Lung microvascular endothelial cell (primary cell): ENCODE measurements around the gene EPHB1. TPM values are rescaled to one million over a fixed set of nuclear protein-coding genes. Genes with fewer than 3 reads are reported as not detected.

Source experiments
- DNase-seq, 2 donors: peaks; one replicate each; pipeline versions ENCODE4 v3.0.0 to v3.0.0-alpha.2; 2010; ENCODE audit warnings: low read depth in 2 of 2
- total RNA-seq: library from RNA; depleted of rRNA; stranded (reverse); fragments of >200 nt; gene quantifications from 2 replicates; pipeline ENCODE4 v1.2.1, GENCODE V29; 2014

EPHB1 gene
- total RNA-seq, 1 donor from 2014 or later = 4.2 TPM

GRCh38 chr3:135240426-135240825, 445.4 kb downstream of the EPHB1 start:
- no peak for DNase-seq

DNA sequence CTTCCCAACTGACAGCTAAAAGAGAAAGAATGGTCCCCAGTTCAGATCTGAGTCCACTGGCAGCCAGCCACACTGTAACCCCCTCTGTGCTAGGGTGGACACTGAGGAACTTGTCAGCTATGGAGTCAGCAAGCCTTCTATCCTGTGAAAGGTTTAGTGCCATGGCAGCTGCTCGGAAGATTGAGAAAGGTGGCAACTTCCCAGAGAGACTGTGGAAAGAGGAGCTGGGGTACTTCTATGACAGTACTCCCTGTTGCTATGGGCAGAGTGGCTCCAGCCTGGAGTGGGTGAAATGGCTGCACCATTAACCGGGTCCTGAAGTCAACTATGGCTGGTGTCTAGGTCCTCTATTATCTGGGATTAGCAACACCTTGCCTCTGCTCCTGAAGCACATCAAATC, 447.2 kb downstream of the EPHB1 start:
- no peak for DNase-seq

DNA sequence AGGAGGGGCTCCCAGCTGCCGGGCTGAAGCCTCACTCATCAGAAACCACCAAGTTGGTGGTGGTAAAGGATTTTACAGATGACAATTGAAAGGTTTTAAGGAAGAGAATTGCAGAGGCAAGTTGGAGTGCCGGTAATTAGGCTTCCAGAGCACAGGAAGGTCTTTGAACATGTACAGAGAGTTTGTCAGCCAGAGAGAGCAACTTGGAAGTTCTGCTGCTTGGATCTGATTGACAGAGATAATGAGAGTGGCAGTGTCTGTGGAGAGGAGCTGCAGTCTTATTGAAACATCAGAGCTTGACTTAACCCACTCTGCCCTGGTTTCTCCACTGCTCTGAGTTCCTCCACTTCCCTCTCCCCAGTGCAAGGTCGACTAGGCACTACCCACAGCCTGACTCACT, 448.6 kb downstream of the EPHB1 start:
- DNase-seq = no peak

- DNase-seq = no peak
Measured at GRCh38 chr3:135246027-135246426, 451.0 kb downstream of the EPHB1 start.

DNA sequence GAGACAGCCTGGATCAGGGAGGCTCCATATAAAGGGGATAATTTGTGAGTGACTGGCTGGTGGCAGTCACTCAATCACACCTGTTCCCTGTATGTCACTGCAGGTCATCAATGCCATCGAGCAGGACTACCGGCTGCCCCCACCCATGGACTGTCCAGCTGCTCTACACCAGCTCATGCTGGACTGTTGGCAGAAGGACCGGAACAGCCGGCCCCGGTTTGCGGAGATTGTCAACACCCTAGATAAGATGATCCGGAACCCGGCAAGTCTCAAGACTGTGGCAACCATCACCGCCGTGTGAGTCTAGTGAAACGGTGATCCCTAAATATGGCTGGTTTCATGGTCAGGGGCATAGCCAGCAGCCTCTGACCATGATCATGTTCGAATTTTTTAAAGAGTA, 453.2 kb downstream of the EPHB1 start:
- DNase-seq = no peak

DNA sequence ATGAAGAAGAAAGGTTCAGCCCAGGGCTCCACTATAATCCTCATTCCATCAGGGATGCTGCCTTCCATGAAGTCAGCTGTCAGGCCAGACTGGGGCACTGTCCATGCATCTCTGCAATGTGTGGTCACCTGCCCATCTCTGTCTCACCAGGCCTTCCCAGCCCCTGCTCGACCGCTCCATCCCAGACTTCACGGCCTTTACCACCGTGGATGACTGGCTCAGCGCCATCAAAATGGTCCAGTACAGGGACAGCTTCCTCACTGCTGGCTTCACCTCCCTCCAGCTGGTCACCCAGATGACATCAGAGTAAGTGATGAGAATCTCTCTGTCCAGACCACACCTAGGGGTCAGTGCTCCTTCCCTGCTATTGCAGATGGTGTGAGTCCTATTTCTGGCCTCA, 454.1 kb downstream of the EPHB1 start:
- DNase-seq = no peak

DNA sequence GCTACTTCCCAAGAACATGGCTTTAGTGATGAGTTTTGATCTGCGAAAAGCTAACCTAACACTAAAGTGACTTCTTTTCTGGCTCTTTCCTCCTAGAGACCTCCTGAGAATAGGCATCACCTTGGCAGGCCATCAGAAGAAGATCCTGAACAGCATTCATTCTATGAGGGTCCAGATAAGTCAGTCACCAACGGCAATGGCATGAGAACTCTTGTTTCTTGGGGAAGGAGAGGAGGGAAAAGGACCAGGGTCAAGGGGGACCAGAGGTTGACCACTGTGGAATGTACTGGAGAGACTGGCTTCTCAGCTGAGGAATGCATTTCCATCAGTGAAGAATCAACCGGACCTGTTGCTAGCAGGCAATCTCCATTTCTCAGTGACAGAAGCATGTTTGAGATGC, 463.9 kb downstream of the EPHB1 start:
- DNase-seq = no peak

GRCh38 chr3:135260025-135260424, 465.0 kb downstream of the EPHB1 start:
- DNase-seq = no peak

GRCh38 chr3:135261214-135261775, 466.2 kb downstream of the EPHB1 start:
- no peak for DNase-seq

GRCh38 chr3:135261916-135262315, 466.9 kb downstream of the EPHB1 start:
- DNase-seq = no peak

GRCh38 chr3:135262441-135262840, 467.4 kb downstream of the EPHB1 start:
- no peak for DNase-seq

- DNase-seq = no peak
Measured at GRCh38 chr3:135263331-135263730, 468.3 kb downstream of the EPHB1 start.

DNA sequence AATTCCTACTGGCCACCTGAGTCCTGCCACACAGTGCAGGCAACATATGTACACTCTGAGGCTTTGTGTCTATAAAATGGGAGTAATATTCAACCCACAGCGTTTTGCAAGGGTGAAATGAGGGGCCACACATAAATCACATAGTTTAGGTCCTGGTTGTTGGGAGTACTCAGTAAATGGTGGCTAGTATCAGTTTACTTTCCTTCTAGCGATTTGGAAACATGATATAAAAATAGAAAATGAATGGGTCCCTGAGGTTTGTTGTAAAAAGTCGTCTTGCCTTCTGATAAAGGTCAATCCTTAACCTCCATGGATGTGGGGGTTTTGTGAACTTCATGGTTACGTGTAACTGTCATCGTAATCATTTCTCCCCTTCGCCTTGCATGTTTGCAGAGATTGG, 472.4 kb downstream of the EPHB1 start:
- DNase-seq = no peak

- no peak for DNase-seq
Measured at GRCh38 chr3:135268941-135269532, 474.0 kb downstream of the EPHB1 start.

GRCh38 chr3:135271177-135272025, 476.3 kb downstream of the EPHB1 start:
- DNase-seq = no peak

GRCh38 chr3:135272026-135272669, 477.1 kb downstream of the EPHB1 start:
- DNase-seq = no peak

GRCh38 chr3:135292162-135292561, 497.1 kb downstream of the EPHB1 start:
- no peak for DNase-seq

DNA sequence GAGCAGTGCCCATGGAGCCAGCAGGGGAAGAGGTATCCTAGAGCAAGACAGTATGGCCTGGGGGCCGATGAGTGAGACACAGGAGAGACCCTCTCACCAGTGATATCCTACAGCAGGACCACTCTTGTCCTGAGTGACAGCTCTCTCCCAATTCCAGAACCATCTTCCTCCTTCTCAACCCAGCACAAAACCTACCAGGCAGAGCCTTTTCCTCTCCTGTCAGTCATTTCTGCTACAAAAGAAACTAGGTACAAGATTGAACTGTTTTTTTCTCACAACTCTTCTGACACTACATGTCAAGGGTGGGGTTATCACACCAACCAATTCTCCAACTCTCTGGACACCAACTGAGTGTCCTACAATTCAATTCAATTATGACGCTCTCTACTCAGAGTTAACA, 506.6 kb downstream of the EPHB1 start:
- no peak for DNase-seq

DNA sequence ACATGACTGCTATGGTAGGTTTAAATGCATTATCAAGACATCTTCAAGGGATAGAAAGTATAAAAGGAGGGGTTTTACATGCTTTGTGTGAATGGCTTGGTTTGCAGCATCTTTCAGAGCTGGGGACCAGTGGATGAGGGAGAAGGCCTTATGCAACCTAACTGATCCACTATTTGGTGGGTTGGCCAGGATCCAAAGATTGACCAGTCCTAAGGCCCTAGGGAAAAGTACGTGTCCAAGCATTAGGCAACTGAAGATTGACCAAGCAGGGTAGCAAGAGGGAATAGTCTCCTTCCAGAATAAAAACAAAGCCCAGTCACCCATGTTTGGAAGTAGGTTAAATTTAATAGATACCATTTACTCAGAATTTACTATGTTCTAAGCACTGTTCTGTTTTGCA, 509.3 kb downstream of the EPHB1 start:
- DNase-seq = no peak
